IgD-negative memory B cell (primary cell): ENCODE measurements around the gene AGR3. TPM values are rescaled to one million over a fixed set of nuclear protein-coding genes. Genes with fewer than 3 reads are reported as not detected.
"Not testable (repeated sequence)": the region's sequence is repeated elsewhere in the genome, so short reads cannot be mapped to it uniquely, and the experiment has no call there.

Experiments used
- H3K27ac Mint-ChIP-seq, 3 donors: one replicate each; pipeline ENCODE4 v1.8.0; 2020 to 2022; ENCODE audit warnings: mild to moderate bottlenecking in 3 of 3, mixed read lengths in 3 of 3, moderate library complexity in 1 of 3
- H3K27me3 Mint-ChIP-seq: one replicate; pipeline ENCODE4 v1.8.0; 2021; ENCODE audit warnings: mixed read lengths
- H3K36me3 Mint-ChIP-seq: one replicate; pipeline ENCODE4 v1.8.0; 2020; ENCODE audit warnings: mild to moderate bottlenecking, mixed read lengths
- H3K4me1 Mint-ChIP-seq, 3 donors: one replicate each; pipeline ENCODE4 v1.8.0; 2020 to 2022; ENCODE audit warnings: mixed read lengths in 3 of 3, mild to moderate bottlenecking in 1 of 3
- H3K4me3 Mint-ChIP-seq, 4 donors: one replicate each; pipeline ENCODE4 v1.8.0; 2020 to 2022; ENCODE audit warnings: mild to moderate bottlenecking in 4 of 4, mixed read lengths in 4 of 4, moderate library complexity in 3 of 4
- H3K9me3 Mint-ChIP-seq, 3 donors: one replicate each; pipeline ENCODE4 v1.8.0; 2020 to 2021; ENCODE audit warnings: mixed read lengths in 3 of 3, mild to moderate bottlenecking in 1 of 3
- polyA plus RNA-seq: library from polyadenylated mRNA; unstranded; fragments of 300-500 nt; fragmentation: Illumina TruSeq; gene quantifications from one replicate; pipeline ENCODE4 v1.2.3, GENCODE V29; 2021

AGR3 gene
- polyA plus RNA-seq, 1 donor from 2014 or later: not detected

- H3K27ac Mint-ChIP-seq: no peak overlapping the region
- no peaks in the 10 kb centered on the region for H3K4me1 Mint-ChIP-seq
- no peak overlapping the region for H3K4me3 Mint-ChIP-seq
- H3K9me3 Mint-ChIP-seq: peaks cover 1 to 8% (median 7%) of the 10 kb centered on the region in 3 donors
- H3K36me3 Mint-ChIP-seq: peaks cover 2% of the 10 kb centered on the region
- no peaks in the 10 kb centered on the region for H3K27me3 Mint-ChIP-seq
Observed at GRCh38 chr7:16867328-16867727, 14.5 kb downstream of the AGR3 start.

DNA sequence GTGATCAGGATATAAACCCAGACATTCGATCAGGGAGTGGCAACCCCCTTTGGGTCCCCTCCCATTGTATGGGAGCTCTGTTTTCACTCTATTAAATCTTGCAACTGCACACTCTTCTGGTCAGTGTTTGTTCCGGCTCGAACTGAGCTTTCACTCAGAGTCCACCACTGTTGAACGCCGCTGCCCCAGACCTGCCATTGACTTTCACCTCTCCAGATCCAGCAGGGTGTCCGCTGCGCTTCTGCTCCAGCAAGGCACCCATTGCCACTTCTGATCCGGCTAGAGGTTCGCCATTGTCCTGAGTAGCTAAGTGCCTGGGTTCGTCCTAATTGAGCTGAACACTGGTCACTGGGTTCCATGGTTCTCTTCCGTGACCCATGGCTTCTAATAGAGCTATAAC is 28.6 kb downstream of the AGR3 start:
- not testable (repeated sequence) for H3K9me3 Mint-ChIP-seq, H3K4me3 Mint-ChIP-seq, H3K27ac Mint-ChIP-seq, H3K36me3 Mint-ChIP-seq, H3K27me3 Mint-ChIP-seq
- H3K4me1 Mint-ChIP-seq: peaks cover 8 to 17% (median 12%) of the 10 kb centered on the region in 3 donors

DNA sequence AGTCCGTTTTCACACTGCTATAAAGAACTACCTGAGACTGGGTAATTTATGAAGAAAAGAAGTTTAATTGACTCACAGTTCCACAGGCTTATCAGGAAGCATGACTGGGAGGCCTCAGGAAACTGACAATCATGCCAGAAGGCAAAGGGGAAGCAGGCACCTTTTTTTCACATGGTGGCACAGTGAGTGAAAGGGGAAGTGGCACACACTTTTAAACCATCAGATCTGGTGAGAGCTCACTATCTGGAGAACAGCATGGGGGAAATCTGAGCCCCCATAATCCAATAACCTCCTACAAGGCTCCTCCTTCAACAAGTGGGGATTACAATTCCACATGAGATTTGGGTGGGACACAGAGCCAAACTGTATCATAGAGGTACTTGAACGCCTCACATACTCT is 30.0 kb downstream of the AGR3 start:
- Mint-ChIP-seq H3K36me3 (no peaks in the 10 kb centered on the region), H3K4me3 (peak overlapping the region in 2 of 4 donors; percentile 61 to 75), H3K4me1 (peaks cover 8 to 17% (median 12%) of the 10 kb centered on the region in 3 donors), H3K27me3 (peaks cover 1% of the 10 kb centered on the region), H3K27ac (no peak overlapping the region), H3K9me3 (no peaks in the 10 kb centered on the region)

- H3K36me3 Mint-ChIP-seq: no peaks in the 10 kb centered on the region
- H3K27me3 Mint-ChIP-seq: peaks cover 1% of the 10 kb centered on the region
- peak overlapping the region in 2 of 4 donors; percentile 55 to 75 for H3K4me3 Mint-ChIP-seq
- H3K27ac Mint-ChIP-seq: no peak overlapping the region
- peaks cover 8 to 17% (median 12%) of the 10 kb centered on the region in 3 donors for H3K4me1 Mint-ChIP-seq
- no peaks in the 10 kb centered on the region for H3K9me3 Mint-ChIP-seq
Observed at GRCh38 chr7:16850614-16851466, 30.9 kb downstream of the AGR3 start.

DNA sequence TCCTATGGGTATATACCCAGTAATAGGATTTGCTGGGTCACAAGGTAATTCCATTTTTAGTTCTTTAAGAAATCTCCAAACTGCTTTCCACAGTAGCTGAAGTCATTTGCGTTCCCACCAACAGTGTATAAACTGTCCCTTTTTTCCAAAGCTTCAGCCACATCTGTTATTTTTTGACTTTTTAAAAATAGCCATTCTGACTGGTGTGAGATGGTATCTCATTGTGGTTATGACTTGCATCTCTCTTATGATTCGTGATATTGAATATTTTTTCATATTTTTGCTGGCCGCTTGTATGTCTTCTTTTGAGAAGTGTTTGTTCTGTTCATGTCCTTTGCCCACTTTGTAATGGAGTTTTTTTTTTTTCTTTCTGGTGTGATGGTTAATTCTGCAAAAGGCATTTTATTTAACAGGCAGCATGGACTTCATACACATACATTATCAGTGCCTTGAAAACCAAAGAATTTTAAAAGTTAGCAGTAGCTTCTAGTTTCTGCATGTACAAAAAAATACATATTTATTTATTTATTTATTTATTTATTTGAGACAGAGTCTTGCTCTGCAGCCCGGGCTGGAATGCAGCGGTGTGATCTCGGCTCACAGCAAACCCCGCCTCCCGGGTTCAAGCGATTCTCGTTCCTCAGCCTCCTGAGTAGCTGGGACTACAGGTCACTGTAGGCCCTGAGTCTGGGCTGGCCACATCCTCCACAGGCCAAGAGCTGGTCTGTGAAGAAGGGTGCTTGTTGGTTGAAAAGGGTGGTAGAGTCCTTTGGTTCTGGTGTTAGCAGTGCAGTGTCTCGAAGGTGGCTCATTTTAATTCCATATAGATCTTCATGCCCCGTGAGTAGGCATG is 32.3 kb downstream of the AGR3 start:
- H3K27me3 Mint-ChIP-seq: peaks cover 1% of the 10 kb centered on the region

DNA sequence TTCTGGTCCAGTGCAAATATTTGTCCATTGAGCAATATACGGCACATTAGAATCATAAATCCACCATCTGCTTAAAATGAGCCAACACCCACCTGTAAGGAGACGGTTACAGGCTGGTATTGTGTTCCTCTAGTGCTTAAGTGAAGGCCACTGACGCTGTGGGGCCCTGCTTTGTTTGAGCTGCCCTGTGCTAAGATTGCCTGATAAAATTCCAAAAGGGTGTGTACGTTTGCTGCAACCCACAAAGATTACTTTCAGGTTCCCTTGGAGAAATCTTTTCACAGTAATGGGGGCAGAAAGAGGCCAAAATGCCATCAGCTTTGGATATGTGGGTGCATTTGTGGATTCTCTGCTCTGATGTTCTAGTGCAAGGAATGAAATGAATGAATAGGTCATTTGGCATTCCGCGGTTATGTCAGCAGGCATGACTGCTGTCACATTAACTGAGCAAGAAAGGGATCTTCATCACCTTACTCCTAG is 34.4 kb downstream of the AGR3 start:
- Mint-ChIP-seq H3K27ac (no peak overlapping the region), H3K27me3 (peaks cover 1% of the 10 kb centered on the region), H3K9me3 (no peaks in the 10 kb centered on the region), H3K36me3 (no peaks in the 10 kb centered on the region), H3K4me1 (peaks cover 8 to 17% (median 11%) of the 10 kb centered on the region in 3 donors), H3K4me3 (no peak overlapping the region)

More for the DNA sequence above, 32.3 kb downstream of the AGR3 start:
- peaks cover 8 to 17% (median 12%) of the 10 kb centered on the region in 3 donors for H3K4me1 Mint-ChIP-seq
- H3K4me3 Mint-ChIP-seq: no peak overlapping the region
- no peaks in the 10 kb centered on the region for H3K36me3 Mint-ChIP-seq
- H3K9me3 Mint-ChIP-seq: no peaks in the 10 kb centered on the region
- H3K27ac Mint-ChIP-seq: no peak overlapping the region

DNA sequence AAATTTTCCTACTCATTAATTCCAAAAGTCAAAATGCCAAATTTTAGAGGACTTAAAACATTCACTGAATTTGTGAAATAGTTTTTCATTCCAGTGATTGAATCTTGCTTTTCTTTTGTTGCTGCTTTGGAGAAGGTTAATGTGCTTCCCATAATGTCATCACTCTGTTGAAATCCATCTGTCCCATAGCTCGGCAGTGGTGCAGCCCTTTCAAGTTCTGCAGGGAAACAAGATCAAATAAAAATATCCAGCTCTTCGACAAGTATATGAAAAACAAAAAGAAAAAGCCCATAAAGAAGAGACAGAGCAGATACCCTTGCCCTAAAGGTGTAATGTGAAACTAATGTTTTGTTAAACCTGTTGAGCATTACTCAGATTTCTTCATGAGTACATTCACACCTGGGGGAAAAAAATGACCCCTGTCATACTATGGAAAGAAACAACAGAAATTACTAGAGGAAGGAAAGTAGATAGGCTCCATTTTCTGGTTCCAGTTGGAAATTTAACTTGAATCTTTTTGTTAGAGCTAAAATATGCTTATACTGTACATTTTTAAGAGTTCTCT is 35.1 kb downstream of the AGR3 start:
- Mint-ChIP-seq H3K9me3 (no peaks in the 10 kb centered on the region), H3K27me3 (peaks cover 1% of the 10 kb centered on the region), H3K27ac (no peak overlapping the region), H3K4me1 (peaks cover 1 to 12% (median 5%) of the 10 kb centered on the region in 3 donors), H3K4me3 (no peak overlapping the region), H3K36me3 (no peaks in the 10 kb centered on the region)

DNA sequence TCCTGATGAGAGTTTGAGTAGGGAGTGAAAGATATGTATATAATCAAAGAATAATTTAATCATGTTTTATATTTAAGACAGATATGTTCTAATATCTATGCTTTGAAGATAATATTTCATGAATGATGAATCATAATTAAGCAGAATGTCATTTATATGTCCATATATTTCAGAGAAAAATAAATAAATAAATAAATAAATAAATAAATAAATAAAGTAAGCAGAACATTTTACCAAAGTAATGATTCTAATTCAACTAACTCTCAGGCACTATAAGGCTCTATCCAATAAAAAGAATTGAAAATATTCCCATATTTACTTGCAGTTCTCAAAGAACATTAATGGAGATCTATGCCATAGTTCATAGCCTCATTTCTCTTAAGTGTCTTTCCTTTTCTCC is 36.0 kb downstream of the AGR3 start:
- H3K4me3 Mint-ChIP-seq: no peak overlapping the region
- no peaks in the 10 kb centered on the region for H3K9me3 Mint-ChIP-seq
- peaks cover 1% of the 10 kb centered on the region for H3K27me3 Mint-ChIP-seq
- no peaks in the 10 kb centered on the region for H3K36me3 Mint-ChIP-seq
- H3K4me1 Mint-ChIP-seq: peaks cover 0 to 7% (median 3%) of the 10 kb centered on the region in 3 donors
- no peak overlapping the region for H3K27ac Mint-ChIP-seq

DNA sequence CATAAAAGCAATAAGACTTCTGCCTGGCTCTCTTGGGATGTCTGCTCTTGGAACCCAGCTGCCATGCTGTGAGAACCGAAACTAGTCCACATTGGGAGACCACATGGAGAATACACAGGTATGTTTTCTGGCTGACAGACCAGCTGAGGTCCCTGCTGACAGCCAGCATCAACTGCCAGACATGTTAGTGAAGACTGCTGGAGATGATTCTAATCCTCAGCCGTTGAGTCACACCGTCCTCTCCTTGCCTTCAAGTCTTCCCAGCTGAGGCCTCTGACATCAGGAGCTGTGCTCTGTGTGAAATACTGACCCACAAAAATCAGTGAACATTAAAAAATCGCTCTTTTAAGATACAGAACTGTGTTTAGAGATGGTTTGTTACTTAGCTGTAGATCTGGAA is 40.1 kb downstream of the AGR3 start:
- Mint-ChIP-seq H3K9me3 (no peaks in the 10 kb centered on the region), H3K4me3 (no peak overlapping the region), H3K27me3 (no peaks in the 10 kb centered on the region), H3K4me1 (peaks cover 7 to 14% (median 10%) of the 10 kb centered on the region in 3 donors), H3K27ac (no peak overlapping the region), H3K36me3 (no peaks in the 10 kb centered on the region)

DNA sequence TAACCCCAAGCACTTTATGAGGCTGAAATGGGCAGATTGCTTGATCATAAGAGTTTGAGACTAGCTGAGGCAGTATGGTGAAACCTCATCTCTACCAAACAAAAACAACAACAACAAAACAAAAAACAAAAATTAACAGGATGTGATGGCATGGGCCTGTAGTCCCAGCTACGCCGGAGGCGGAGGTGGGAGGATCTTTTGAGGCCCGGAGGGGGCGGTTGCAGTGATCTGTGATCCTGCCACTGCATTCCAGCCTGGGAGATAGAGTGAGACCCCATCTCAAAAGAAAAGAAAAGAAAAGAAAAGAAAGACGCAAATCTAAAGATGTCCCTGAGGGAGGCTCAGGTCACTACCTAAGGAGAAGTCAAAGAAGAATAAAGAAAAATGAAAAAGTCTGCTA is 41.7 kb downstream of the AGR3 start:
- Mint-ChIP-seq H3K4me3 (no peak overlapping the region), H3K4me1 (peaks cover 7 to 14% (median 10%) of the 10 kb centered on the region in 3 donors), H3K27me3 (no peaks in the 10 kb centered on the region), H3K9me3 (peaks cover 0 to 4% (median 0%) of the 10 kb centered on the region in 3 donors), H3K36me3 (no peaks in the 10 kb centered on the region), H3K27ac (no peak overlapping the region)

DNA sequence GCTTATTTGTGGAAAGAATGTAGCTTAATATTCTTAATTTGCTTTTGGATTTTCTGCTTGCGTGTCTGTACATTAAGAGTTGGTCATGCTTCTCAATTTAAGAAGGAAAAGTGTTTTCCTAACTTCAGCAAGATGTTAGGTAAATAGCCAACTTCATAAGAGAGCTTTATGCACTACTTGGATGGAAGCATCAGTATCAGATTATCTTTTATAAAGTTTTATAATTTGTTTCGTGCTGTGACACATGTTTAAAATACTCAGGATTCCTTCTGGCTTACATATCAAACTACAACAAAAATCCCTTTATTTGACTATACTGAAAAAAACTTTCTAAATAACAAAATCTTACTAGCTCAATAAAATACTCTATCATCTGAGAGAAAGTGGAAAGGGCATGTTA is 42.1 kb downstream of the AGR3 start:
- Mint-ChIP-seq H3K4me1 (peaks cover 7 to 14% (median 10%) of the 10 kb centered on the region in 3 donors), H3K4me3 (peak overlapping the region in 1 of 4 donors; percentile 55), H3K27ac (no peak overlapping the region), H3K36me3 (no peaks in the 10 kb centered on the region), H3K27me3 (no peaks in the 10 kb centered on the region), H3K9me3 (peaks cover 0 to 4% (median 0%) of the 10 kb centered on the region in 3 donors)

DNA sequence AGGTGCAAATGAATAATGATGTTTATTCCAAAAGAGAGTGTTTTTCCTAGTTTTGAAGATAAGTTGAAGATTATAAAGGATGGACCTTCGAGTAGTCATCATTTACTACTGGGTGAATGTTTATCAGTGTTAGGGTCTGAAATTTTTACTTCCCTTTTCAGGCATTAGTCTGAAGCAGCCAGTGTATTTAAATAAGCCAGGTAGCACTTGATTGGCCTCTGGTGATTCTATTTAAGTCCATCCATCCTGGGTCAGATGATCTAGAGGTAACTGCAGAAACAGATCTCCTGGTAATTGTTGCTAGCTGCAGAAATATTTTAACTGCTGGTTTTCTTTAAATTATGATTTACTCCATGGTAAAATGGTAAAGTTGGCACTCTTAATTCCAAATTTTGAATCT is 42.9 kb downstream of the AGR3 start:
- peaks cover 7 to 14% (median 10%) of the 10 kb centered on the region in 3 donors for H3K4me1 Mint-ChIP-seq
- no peak overlapping the region for H3K27ac Mint-ChIP-seq
- peaks cover 0 to 4% (median 0%) of the 10 kb centered on the region in 3 donors for H3K9me3 Mint-ChIP-seq
- no peaks in the 10 kb centered on the region for H3K36me3 Mint-ChIP-seq
- no peaks in the 10 kb centered on the region for H3K27me3 Mint-ChIP-seq
- peak overlapping the region in 1 of 4 donors; percentile 55 for H3K4me3 Mint-ChIP-seq

GRCh38 chr7:16838386-16838785 is 43.4 kb downstream of the AGR3 start:
- H3K27ac Mint-ChIP-seq: no peak overlapping the region
- H3K27me3 Mint-ChIP-seq: no peaks in the 10 kb centered on the region
- peaks cover 7 to 14% (median 10%) of the 10 kb centered on the region in 3 donors for H3K4me1 Mint-ChIP-seq
- peak overlapping the region in 1 of 4 donors; percentile 55 for H3K4me3 Mint-ChIP-seq
- H3K9me3 Mint-ChIP-seq: peaks cover 0 to 4% (median 0%) of the 10 kb centered on the region in 3 donors
- H3K36me3 Mint-ChIP-seq: no peaks in the 10 kb centered on the region

- no peak overlapping the region for H3K4me3 Mint-ChIP-seq
- H3K27me3 Mint-ChIP-seq: no peaks in the 10 kb centered on the region
- no peak overlapping the region for H3K27ac Mint-ChIP-seq
- peaks cover 7 to 14% (median 8%) of the 10 kb centered on the region in 3 donors for H3K4me1 Mint-ChIP-seq
- peaks cover 0 to 4% (median 0%) of the 10 kb centered on the region in 3 donors for H3K9me3 Mint-ChIP-seq
- no peaks in the 10 kb centered on the region for H3K36me3 Mint-ChIP-seq
Observed at GRCh38 chr7:16836481-16836880, 45.3 kb downstream of the AGR3 start.

- Mint-ChIP-seq H3K27ac (no peak overlapping the region), H3K36me3 (peaks cover 3% of the 10 kb centered on the region), H3K4me3 (no peak overlapping the region), H3K9me3 (peaks cover 2 to 9% (median 6%) of the 10 kb centered on the region in 3 donors), H3K4me1 (peaks cover 0 to under 1% (median under 1%) of the 10 kb centered on the region in 3 donors), H3K27me3 (peaks cover 3% of the 10 kb centered on the region)
Observed at GRCh38 chr7:16833373-16833772, 48.4 kb downstream of the AGR3 start.
